ENCODE measurements around the gene ARL13A. TPM values are rescaled to one million over a fixed set of nuclear protein-coding genes. Genes with fewer than 3 reads are reported as not detected.

Gene ARL13A
- total RNA-seq, 4 donors from 2014 or later = not detected

GRCh38 chrX:100931218-100931924 lies 38.1 kb upstream of the ARL13A start:
- 74 to 85% methylated on average over 2 to 4 of the region's 4 CpGs for WGBS, 2 donors (ENCODE audit: low coverage in 1 of 2)
- in situ Hi-C loops (cut with MboI; ENCODE audit: low pct_ligation_motif_present in 1 of 4, low pct_unique_long_range_greater_than_20kb in 1 of 4, low sequenced_read_pairs in 3 of 4) = no loop called here
- H3K27ac ChIP-seq = no peak overlapping the region
- TF ChIP-seq POLR2AphosphoS5 (IDR thresholded peaks at IDR 0.05) (no peak), CTCF (IDR thresholded peaks at IDR 0.05) (no peak)
- H3K9me3 ChIP-seq = no peaks in the 10 kb centered on the region
- no peaks in the 10 kb centered on the region for H3K27me3 ChIP-seq
- DNase-seq = no peak
- no peak overlapping the region for H3K4me3 ChIP-seq
- peaks cover 0 to 5% (median 0%) of the 10 kb centered on the region in 4 donors for H3K4me1 ChIP-seq
- intact Hi-C loops (cut with DNase I; ENCODE audit: low total_unique reads) = no loop called here
- H3K36me3 ChIP-seq = no peaks in the 10 kb centered on the region

DNA sequence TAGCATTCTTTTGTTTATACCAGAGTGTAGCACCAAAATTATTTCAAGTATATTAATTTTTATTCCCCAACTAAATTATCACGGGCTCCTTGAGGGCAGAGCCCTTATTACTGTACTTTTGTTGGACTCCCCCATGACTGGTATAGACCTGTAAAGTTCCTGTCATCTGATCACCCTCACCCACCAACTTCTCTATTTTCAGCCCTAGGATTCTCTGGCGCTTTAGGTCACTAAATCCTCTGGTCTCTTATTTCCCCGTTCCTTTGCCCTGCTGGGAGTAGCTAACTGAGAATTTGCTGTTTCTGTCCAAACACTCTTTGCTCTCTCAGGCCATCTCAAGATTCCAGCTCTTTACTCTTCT lies 37.6 kb upstream of the ARL13A start:
- intact Hi-C loops (cut with DNase I; ENCODE audit: low total_unique reads) = no loop called here
- in situ Hi-C loops (cut with MboI; ENCODE audit: low pct_ligation_motif_present in 1 of 4, low pct_unique_long_range_greater_than_20kb in 1 of 4, low sequenced_read_pairs in 3 of 4) = no loop called here
- Histone ChIP-seq H3K27ac (no peak overlapping the region), H3K9me3 (no peaks in the 10 kb centered on the region), H3K36me3 (no peaks in the 10 kb centered on the region), H3K4me1 (peaks cover 0 to 5% (median 0%) of the 10 kb centered on the region in 4 donors), H3K27me3 (no peaks in the 10 kb centered on the region), H3K4me3 (no peak overlapping the region)
- 79% methylated on average over 3 of the region's 3 CpGs; no CpG with 5 or more reads in 1 of the 2 donors for WGBS, 2 donors (ENCODE audit: low coverage in 1 of 2)
- TF ChIP-seq POLR2AphosphoS5 (IDR thresholded peaks at IDR 0.05) (no peak), CTCF (IDR thresholded peaks at IDR 0.05) (no peak), EP300 (IDR thresholded peaks at IDR 0.05; ENCODE audit: low read depth) (no peak), POLR2A (IDR thresholded peaks at IDR 0.05) (no peak)
- no peak for DNase-seq

DNA sequence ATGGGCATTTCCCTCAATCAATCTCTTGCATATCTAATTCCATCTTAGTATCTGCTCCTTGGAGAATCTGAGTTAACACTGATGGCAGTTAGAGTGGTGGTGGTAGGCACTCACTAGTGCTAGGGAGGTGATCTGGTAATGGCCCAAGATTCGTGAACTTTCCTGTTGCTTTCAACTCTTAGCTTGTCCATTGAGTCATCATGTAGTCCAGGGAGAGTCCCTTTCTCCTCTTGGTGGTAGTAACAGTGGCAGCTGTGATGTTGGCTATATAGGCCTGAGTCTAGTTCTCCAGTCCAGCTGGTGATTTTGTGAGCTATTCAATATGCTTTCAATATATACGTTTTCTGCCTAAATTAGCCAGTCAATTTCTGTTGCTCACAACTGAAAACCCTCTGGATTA lies 33.7 kb upstream of the ARL13A start:
- Histone ChIP-seq H3K4me3 (no peak overlapping the region), H3K36me3 (no peaks in the 10 kb centered on the region), H3K9me3 (no peaks in the 10 kb centered on the region), H3K27me3 (no peaks in the 10 kb centered on the region), H3K4me1 (no peaks in the 10 kb centered on the region), H3K27ac (no peak overlapping the region)
- DNase-seq = no peak
- TF ChIP-seq POLR2A (IDR thresholded peaks at IDR 0.05) (no peak), POLR2AphosphoS5 (IDR thresholded peaks at IDR 0.05) (no peak), EP300 (IDR thresholded peaks at IDR 0.05; ENCODE audit: low read depth) (no peak), CTCF (IDR thresholded peaks at IDR 0.05) (no peak)
- WGBS, 2 donors (ENCODE audit: low coverage in 1 of 2) = 60 to 70% methylated on average over 1 to 2 of the region's 2 CpGs
- in situ Hi-C loops (cut with MboI; ENCODE audit: low pct_ligation_motif_present in 1 of 4, low pct_unique_long_range_greater_than_20kb in 1 of 4, low sequenced_read_pairs in 3 of 4) = no loop called here
- intact Hi-C loops (cut with DNase I; ENCODE audit: low total_unique reads) = no loop called here

DNA sequence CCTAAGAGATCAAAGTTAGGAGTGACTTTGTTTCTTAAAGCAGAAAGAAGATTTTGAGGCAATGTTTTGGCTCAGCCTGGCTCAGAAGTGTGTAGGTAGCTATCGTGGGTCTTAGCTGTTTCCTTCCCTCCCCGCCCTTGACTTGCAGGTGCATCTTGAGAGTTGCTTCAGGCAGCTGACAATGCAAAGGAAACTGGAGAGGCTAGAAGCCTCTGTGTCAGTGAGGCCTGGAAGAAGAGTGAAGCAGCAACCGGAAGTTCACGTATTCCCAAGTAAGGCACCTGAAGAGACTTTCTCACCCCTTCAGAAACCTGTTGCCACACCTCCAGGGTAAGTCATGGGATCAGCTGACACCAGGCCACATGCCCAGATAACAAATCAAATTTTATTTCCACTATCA lies 30.2 kb upstream of the ARL13A start:
- WGBS, 2 donors (ENCODE audit: low coverage in 1 of 2) = 55% methylated on average over 4 of the region's 4 CpGs; no CpG with 5 or more reads in 1 of the 2 donors
- TF ChIP-seq CTCF (IDR thresholded peaks at IDR 0.05) = no peak
- TF ChIP-seq POLR2A (IDR thresholded peaks at IDR 0.05) = no peak
- TF ChIP-seq EP300 (IDR thresholded peaks at IDR 0.05; ENCODE audit: low read depth) = no peak
- no peak for TF ChIP-seq POLR2AphosphoS5 (IDR thresholded peaks at IDR 0.05)
- no peak overlapping the region for H3K4me3 ChIP-seq
- H3K4me1 ChIP-seq = no peaks in the 10 kb centered on the region
- in situ Hi-C loops (cut with MboI; ENCODE audit: low pct_ligation_motif_present in 1 of 4, low pct_unique_long_range_greater_than_20kb in 1 of 4, low sequenced_read_pairs in 3 of 4) = no loop called here
- H3K27me3 ChIP-seq = no peaks in the 10 kb centered on the region
- no peak for DNase-seq
- H3K36me3 ChIP-seq = no peaks in the 10 kb centered on the region
- intact Hi-C loops (cut with DNase I; ENCODE audit: low total_unique reads) = no loop called here
- no peak overlapping the region for H3K27ac ChIP-seq
- H3K9me3 ChIP-seq = no peaks in the 10 kb centered on the region

All from transverse colon (tissue), 4 donors.